K562 (cell line): ENCODE measurements around the gene MDK. TPM values are rescaled to one million over a fixed set of nuclear protein-coding genes. Genes with fewer than 3 reads are reported as not detected.

ENCODE experiments used
- CBFA2T2 ChIP-seq: fragments of 450-650 bp; conservative IDR thresholded peaks from 2 replicates; pipeline ENCODE4 v1.6.1; 2017; ENCODE audit warnings: mild to moderate bottlenecking
- CC2D1A ChIP-seq: fragments of 450-650 bp; IDR thresholded peaks from 2 replicates; pipeline ENCODE4 v1.6.1; 2017; ENCODE audit warnings: mild to moderate bottlenecking
- CHD2 ChIP-seq: IDR thresholded peaks from 2 replicates; pipeline ENCODE4 v1.6.1; 2011; ENCODE audit warnings: low read depth, low read length
- COPS2 ChIP-seq: fragments of 450-650 bp; conservative IDR thresholded peaks from 2 replicates; pipeline ENCODE4 v1.6.1; 2016; ENCODE audit warnings: mild to moderate bottlenecking, moderate library complexity
- JUN ChIP-seq, 2 experiments: sonication (generic) in 1 of 2; formaldehyde crosslinking in 1 of 2; IDR thresholded peaks; 2 replicates each; pipeline versions ENCODE4 v1.6.1 to v1.8.0; 2012 to 2022; ENCODE audit warnings: borderline replicate concordance in 2 of 2, mild to moderate bottlenecking in 2 of 2, improper control_type of control experiment in 1 of 2, low read depth in 1 of 2, low read length in 1 of 2, missing genetic modification reagents in 1 of 2
- KAT7 ChIP-seq: sonication (generic); formaldehyde crosslinking; IDR thresholded peaks from 2 replicates; pipeline ENCODE4 v1.8.0; 2022; ENCODE audit warnings: missing genetic modification reagents, mild to moderate bottlenecking, borderline replicate concordance
- NEUROD1 ChIP-seq: fragments of 150-350 bp; IDR thresholded peaks from 2 replicates; pipeline ENCODE4 v1.6.1; 2014; ENCODE audit warnings: borderline replicate concordance, low read length, low read depth; ENCODE audit not compliant: partially characterized antibody
- NFE2L1 ChIP-seq: fragments of 450-650 bp; IDR thresholded peaks from 2 replicates; pipeline ENCODE4 v1.6.1; 2016; ENCODE audit warnings: missing genetic modification characterization, low read depth, mild to moderate bottlenecking, missing compliant biosample characterization, moderate library complexity, borderline replicate concordance
- NRF1 ChIP-seq, 2 experiments: fragments of 450-650 bp; IDR thresholded peaks in 1 of 2; conservative IDR thresholded peaks in 1 of 2; 2 replicates each; pipeline ENCODE4 v1.6.1; 2014; ENCODE audit warnings: mild to moderate bottlenecking in 2 of 2
- PTBP1 ChIP-seq: fragments of 200-400 bp; formaldehyde crosslinking; IDR thresholded peaks from 2 replicates; pipeline ENCODE4 v1.6.1; 2017; ENCODE audit warnings: low read depth, low read length
- RFX7 ChIP-seq: fragments of 250-450 bp; sonication (Bioruptor Pico); IDR thresholded peaks from 2 replicates; pipeline ENCODE4 v1.5.1; 2021; ENCODE audit warnings: mild to moderate bottlenecking
- SNIP1 ChIP-seq: fragments of 450-650 bp; IDR thresholded peaks from 2 replicates; pipeline ENCODE4 v1.7.1; 2017; ENCODE audit warnings: low read depth, mild to moderate bottlenecking
- STAT5A ChIP-seq: IDR thresholded peaks from 2 replicates; pipeline ENCODE4 v1.6.1; 2012; ENCODE audit warnings: low read length, inconsistent platforms, borderline replicate concordance
- TCF15 ChIP-seq: fragments of 250-450 bp; sonication (Bioruptor Pico); IDR thresholded peaks from 2 replicates; pipeline ENCODE4 v1.8.0; 2022; ENCODE audit warnings: moderate library complexity, mild to moderate bottlenecking, inconsistent platforms
- TRIM28 ChIP-seq: fragments of 450-650 bp; IDR thresholded peaks from 2 replicates; pipeline ENCODE4 v1.6.1; 2017
- ZBTB1 ChIP-seq: sonication (generic); formaldehyde crosslinking; IDR thresholded peaks from 2 replicates; pipeline ENCODE4 v1.8.1; 2023; ENCODE audit warnings: missing genetic modification reagents, low read depth, mild to moderate bottlenecking, borderline replicate concordance
- ZNF146 ChIP-seq: IDR thresholded peaks from one replicate; pipeline ENCODE4 v1.6.1; 2018; ENCODE audit warnings: missing compliant biosample characterization; ENCODE audit not compliant: unreplicated experiment
- ZNF717 ChIP-seq: fragments of 250-450 bp; sonication (Bioruptor Pico); IDR thresholded peaks from 2 replicates; pipeline ENCODE4 v1.5.0; 2021
- ZNF830 ChIP-seq: fragments of 250-450 bp; sonication (Bioruptor Pico); IDR thresholded peaks from 2 replicates; pipeline ENCODE4 v1.5.0; 2021; ENCODE audit warnings: mild to moderate bottlenecking
- polyA plus RNA-seq, 8 experiments: library from polyadenylated mRNA; depleted of rRNA in 4 of 8; stranded (reverse) in 5 of 8; unstranded in 3 of 8; fragments of >200 nt; fragmentation: Nextera tagmentation in 2 of 8; fragmentation: Illumina TruSeq in 1 of 8; extraction: Ambion mirVana in 2 of 8; extraction: Trizol in 1 of 8; gene quantifications; 2 replicates each; pipeline versions ENCODE4 v1.2.1 to v1.2.3, GENCODE V29; 2011 to 2014; ENCODE audit warnings: inconsistent platforms in 1 of 8, missing spikeins in 1 of 8
- total RNA-seq, 7 experiments: library from RNA; depleted of rRNA in 6 of 7; stranded (reverse); fragments of >200 nt in 6 of 7; fragmentation: Illumina TruSeq in 2 of 7; extraction: Trizol in 2 of 7; gene quantifications; 2 replicates each; pipeline versions ENCODE4 v1.2.1 to v1.2.3, GENCODE V29; 2011 to 2021; ENCODE audit warnings: low replicate concordance in 1 of 7
- TF ChIP-seq, protein P1 (sequence below): sonication (generic); formaldehyde crosslinking; IDR thresholded peaks from 2 replicates; pipeline ENCODE4 v1.8.1; 2023; ENCODE audit warnings: missing genetic modification reagents, mild to moderate bottlenecking, borderline replicate concordance
- TF ChIP-seq, protein P2 (sequence below): fragments of 250-450 bp; sonication (Bioruptor Pico); IDR thresholded peaks from 2 replicates; pipeline ENCODE4 v1.5.0; 2021; ENCODE audit warnings: mild to moderate bottlenecking, borderline replicate concordance

The MDK gene
- total and polyA plus RNA-seq, 9 of the 15 experiments (the other 6 are each of a cell fraction or from before 2014, with no cell fraction given): 20.7 to 700 (median 350) TPM

GRCh38 chr11:46392421-46393230 is 11.2 kb downstream of the MDK start (continued):
- TF ChIP-seq ZBTB1 (CRISPR knock-in tag): peak; percentile 67; the same call in 1 of the 2 replicates
- TF ChIP-seq TRIM28: no peak
- no peak for TF ChIP-seq CHD2
- TF ChIP-seq JUN (IDR thresholded peaks at IDR 0.05; ENCODE audit: borderline replicate concordance, low read depth, low read length): peak; percentile 9; the same call in 1 of the 2 replicates
- TF ChIP-seq JUN (CRISPR knock-in tag; IDR thresholded peaks at IDR 0.05; ENCODE audit: borderline replicate concordance): 0 out of 2 replicates have a peak, but pooled peaks have one; percentile 21
- no peak for TF ChIP-seq TCF15 (CRISPR knock-in tag)
- TF ChIP-seq COPS2: no peak
- TF ChIP-seq NFE2L1 (tag): no peak
- no peak for TF ChIP-seq RFX7 (CRISPR knock-in tag)
- TF ChIP-seq CBFA2T2: no peak
- TF ChIP-seq NRF1 (conservative IDR thresholded peaks at IDR 0.05 in 1 of 2, IDR thresholded peaks at IDR 0.05 in 1 of 2): peak in 1 of 2 experiments; percentile 27; a peak in 3 of 4 replicates
- TF ChIP-seq ZNF717: no peak
- no peak for TF ChIP-seq SNIP1
- TF ChIP-seq ZNF830 (CRISPR knock-in tag): no peak
- peak; percentile 91; the same call in 1 of the 2 replicates for TF ChIP-seq KAT7 (CRISPR knock-in tag)
- TF ChIP-seq ZNF146: peak; percentile 24
- no peak for TF ChIP-seq NEUROD1
- TF ChIP-seq PTBP1: no peak
- TF ChIP-seq CC2D1A: 0 out of 2 replicates have a peak, but pooled peaks have one; percentile 28
- TF ChIP-seq, protein P1, sequence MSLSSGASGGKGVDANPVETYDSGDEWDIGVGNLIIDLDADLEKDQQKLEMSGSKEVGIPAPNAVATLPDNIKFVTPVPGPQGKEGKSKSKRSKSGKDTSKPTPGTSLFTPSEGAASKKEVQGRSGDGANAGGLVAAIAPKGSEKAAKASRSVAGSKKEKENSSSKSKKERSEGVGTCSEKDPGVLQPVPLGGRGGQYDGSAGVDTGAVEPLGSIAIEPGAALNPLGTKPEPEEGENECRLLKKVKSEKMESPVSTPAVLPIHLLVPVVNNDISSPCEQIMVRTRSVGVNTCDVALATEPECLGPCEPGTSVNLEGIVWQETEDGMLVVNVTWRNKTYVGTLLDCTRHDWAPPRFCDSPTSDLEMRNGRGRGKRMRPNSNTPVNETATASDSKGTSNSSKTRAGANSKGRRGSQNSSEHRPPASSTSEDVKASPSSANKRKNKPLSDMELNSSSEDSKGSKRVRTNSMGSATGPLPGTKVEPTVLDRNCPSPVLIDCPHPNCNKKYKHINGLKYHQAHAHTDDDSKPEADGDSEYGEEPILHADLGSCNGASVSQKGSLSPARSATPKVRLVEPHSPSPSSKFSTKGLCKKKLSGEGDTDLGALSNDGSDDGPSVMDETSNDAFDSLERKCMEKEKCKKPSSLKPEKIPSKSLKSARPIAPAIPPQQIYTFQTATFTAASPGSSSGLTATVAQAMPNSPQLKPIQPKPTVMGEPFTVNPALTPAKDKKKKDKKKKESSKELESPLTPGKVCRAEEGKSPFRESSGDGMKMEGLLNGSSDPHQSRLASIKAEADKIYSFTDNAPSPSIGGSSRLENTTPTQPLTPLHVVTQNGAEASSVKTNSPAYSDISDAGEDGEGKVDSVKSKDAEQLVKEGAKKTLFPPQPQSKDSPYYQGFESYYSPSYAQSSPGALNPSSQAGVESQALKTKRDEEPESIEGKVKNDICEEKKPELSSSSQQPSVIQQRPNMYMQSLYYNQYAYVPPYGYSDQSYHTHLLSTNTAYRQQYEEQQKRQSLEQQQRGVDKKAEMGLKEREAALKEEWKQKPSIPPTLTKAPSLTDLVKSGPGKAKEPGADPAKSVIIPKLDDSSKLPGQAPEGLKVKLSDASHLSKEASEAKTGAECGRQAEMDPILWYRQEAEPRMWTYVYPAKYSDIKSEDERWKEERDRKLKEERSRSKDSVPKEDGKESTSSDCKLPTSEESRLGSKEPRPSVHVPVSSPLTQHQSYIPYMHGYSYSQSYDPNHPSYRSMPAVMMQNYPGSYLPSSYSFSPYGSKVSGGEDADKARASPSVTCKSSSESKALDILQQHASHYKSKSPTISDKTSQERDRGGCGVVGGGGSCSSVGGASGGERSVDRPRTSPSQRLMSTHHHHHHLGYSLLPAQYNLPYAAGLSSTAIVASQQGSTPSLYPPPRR (CRISPR knock-in tag): 0 out of 2 replicates have a peak, but pooled peaks have one; percentile 36
- TF ChIP-seq, protein P2, sequence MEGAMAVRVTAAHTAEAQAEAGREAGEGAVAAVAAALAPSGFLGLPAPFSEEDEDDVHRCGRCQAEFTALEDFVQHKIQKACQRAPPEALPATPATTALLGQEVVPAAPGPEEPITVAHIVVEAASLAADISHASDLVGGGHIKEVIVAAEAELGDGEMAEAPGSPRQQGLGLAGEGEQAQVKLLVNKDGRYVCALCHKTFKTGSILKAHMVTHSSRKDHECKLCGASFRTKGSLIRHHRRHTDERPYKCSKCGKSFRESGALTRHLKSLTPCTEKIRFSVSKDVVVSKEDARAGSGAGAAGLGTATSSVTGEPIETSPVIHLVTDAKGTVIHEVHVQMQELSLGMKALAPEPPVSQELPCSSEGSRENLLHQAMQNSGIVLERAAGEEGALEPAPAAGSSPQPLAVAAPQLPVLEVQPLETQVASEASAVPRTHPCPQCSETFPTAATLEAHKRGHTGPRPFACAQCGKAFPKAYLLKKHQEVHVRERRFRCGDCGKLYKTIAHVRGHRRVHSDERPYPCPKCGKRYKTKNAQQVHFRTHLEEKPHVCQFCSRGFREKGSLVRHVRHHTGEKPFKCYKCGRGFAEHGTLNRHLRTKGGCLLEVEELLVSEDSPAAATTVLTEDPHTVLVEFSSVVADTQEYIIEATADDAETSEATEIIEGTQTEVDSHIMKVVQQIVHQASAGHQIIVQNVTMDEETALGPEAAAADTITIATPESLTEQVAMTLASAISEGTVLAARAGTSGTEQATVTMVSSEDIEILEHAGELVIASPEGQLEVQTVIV (CRISPR knock-in tag): no peak
- TF ChIP-seq STAT5A: no peak
